ENCODE results near the gene SHFL.

Gene SHFL

DNA sequence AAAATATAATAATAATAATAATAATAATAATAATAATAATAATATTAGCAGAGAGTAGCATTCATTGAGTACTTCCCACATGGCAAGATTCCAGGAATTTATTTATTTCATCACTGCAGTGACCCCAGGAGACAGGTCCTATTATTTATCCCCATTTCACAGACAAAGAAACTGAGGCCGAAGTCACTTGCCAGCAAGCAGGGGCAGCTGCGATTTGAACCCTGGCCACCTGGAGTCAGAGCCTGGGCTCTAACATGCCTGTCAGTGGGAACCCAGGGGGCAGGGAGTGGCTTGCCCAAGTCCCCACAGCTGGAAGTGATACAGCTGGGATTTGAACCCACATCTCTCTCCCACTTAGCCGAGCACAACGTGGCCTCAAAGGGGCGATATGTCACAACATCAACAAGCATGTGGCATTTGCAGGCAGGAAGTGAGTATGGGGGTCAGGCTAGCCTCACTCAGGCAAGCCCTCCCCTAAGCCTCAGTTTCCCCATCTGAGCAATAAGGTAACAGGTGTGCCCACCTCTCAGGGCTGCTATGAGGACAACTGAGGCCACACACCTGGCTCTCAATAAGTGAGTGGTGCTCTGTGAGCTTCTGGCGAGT, 2.9 kb downstream of the SHFL start:
- DNase-seq, result no peak

DNA sequence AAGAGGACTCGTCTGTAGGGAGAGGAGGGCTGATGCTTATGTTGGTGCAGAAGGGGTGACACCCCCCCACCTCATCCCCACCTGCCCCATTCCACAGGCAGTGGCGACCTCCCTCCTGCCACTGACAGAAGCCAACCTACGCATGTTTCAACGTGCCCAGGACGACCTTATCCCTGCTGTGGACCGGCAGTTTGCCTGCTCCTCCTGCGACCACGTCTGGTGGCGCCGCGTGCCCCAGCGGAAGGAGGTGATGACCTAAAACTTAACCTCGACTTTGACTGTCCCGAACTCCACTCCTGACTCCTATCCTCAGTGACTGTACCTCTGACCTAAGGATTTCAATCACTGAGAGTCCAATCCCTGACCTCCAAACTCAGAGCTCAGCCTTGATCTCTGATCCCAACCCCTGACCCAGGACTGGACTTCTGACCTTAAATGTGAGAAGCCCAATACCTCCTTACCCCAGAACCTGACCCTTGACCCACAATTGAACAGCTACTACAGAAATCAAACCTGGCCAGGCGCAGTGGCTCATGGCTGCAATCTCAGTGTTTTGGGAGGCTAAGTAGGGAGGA, 3.8 kb downstream of the SHFL start:
- no peak for DNase-seq

GRCh38 chr19:10091370-10091687, 5.2 kb downstream of the SHFL start:
- DNase-seq, result no peak

GRCh38 chr19:10091895-10092641, 6.0 kb downstream of the SHFL start:
- no peak for DNase-seq

- DNase-seq, result no peak
Measured at GRCh38 chr19:10092648-10093294, 6.7 kb downstream of the SHFL start.

GRCh38 chr19:10093295-10094186, 7.4 kb downstream of the SHFL start:
- DNase-seq, result no peak

GRCh38 chr19:10095622-10095947, 9.5 kb downstream of the SHFL start:
- DNase-seq, result no peak

DNA sequence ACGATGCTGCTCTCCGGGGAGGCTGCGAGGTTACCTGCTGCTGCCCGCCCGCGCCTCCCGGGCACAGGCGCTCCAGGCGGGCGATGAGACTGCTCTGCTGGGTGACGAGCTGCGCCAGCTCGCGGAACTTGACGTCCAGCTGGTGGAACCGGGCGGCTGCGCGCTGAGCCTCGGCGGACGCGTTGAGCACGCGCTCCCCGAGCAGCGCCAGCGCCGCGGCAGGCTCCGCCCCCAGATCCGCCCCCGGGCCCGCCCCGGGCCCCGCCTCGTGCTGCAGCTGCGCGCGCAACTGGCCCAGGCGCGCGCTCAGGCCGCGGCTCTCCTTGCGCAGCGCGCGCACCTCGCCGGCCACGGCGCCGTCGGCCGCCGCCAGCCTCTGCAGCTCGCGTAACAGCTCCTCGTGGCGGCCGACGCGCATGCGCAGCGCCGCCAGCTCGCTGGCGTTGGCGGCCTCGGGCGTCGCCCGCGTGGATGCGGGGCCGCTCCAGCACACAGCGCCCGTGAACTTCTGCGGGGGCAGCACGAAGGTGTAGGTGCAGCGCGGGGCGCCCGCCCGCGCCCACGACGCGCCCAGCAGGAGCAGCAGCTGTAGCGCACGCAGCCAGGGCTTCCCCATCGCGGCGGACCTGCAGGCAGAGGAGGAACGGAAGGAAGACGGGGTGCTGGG, 10.0 kb downstream of the SHFL start:
- peak; percentile 84 for DNase-seq

- peak; percentile 73 for DNase-seq
Measured at GRCh38 chr19:10096615-10096963, 10.5 kb downstream of the SHFL start.

DNA sequence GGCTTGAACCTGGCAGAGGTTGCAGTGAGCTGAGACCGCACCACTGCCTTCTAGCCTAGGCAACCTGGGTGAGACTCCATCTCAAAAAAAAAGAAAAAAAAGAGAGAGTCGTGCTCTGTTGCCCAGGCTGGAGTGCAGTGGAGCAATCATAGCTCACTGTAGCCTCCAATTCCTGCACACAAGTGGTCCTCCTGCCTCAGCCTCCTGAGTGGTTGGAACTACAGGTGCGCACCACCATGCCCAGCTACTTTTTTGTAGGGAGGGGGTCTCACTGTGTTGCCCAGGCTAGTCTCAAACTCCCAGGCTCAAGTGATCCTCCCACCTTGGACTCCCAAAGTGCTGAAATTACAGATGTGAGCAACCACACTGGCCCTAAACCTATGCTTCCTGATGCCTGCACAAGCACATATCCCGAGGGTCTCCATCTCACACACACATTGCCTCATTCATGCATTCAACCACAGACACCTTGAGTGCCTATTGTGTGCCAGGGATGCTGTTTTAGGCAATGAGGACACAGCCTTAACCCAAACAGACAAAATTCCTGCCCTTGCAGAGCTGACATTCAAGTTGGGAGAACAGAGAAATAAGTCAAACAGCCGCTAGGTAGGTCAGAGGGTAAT, 14.2 kb downstream of the SHFL start:
- no peak for DNase-seq

DNA sequence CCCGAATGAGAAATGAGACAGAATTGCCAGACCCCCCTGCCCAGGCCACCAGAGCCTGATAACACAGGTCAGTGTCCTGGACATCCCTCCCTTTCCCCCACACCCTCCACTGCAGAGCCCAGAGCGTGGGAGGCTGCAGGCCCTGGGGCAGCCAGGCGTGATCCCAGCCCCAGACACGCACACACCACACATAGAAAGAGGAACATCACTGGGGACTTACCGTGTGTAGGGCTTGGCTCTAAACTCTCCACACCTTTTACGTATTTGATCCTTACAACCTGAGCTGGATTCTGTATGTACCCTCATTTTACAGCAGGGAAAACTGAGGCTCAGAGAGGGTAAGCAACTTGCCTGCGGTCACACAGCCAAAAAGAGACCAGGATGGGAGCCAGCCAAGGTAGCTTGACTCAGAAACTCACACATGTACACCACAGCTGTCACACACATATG, 16.7 kb downstream of the SHFL start:
- DNase-seq, result no peak

GRCh38 chr19:10104130-10104513, 18.0 kb downstream of the SHFL start:
- no peak for DNase-seq

GRCh38 chr19:10104665-10105508, 18.8 kb downstream of the SHFL start:
- no peak for DNase-seq

DNA sequence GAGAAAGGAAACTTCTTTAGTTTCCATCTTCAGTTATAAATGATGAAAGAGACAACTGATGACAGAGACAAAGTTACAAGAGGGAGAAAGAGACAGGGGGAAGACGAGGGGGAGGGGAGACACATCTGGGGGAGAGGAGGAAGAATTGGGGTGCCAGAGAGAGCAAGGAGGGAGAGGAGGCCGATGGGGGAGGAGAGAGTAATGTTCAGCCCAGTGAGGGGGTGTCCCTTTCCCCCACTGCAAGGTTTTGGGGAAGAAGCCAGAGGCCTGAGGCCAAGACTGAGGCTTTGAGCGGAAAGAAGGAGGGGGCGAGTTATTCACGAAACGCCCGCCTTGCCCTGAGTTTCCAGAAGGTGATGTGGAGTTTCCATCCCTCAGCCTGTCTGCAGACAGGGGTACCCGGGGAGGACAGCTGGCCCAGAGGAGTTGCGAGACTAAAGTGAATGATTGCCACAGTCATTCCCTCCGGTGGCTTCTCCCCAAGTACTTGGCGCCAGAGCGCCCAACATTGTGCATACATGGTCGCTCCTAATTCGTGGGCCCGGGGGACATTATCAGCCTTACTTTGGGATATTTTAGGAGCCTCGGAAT, 19.5 kb downstream of the SHFL start:
- no peak for DNase-seq

DNA sequence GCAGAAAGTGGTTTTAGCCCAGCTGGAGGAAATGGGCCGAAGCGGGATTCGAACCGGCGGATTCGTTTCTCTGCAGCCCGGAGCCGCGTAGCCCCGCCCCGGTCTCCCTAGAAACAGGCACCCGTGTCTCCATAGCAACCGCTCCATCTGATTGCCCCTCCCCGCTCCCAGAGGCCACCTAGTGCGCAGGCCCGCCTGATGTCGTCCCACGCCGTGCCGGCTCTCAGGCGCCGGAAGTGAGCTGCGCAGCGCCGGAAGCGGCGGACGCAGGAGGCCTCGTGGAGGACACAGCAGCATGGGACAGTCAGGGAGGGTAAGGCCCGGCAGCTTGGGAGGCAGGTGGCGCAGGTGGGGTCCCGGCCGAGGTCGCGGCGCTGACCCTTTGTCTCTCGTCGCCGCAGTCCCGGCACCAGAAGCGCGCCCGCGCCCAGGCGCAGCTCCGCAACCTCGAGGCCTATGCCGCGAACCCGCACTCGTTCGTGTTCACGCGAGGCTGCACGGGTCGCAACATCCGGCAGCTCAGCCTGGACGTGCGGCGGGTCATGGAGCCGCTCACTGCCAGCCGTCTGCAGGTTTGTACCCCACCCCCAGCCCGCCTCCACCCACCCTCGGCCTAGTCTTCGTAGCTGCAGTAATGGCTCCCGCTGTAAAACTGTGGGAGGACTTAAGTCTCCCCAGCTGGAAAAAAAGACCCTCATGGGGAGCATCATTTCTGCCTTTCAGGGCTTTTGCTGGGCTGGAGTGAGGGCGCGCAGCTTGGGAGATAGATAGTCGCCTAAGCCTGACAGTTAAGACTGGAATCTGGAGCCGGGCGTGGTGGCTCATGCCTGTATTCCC, 20.2 kb downstream of the SHFL start, which contains the start of gene PPAN:
Gene PPAN (plus strand): TSS at position 263 of the 837 bp plus-strand sequence. CDS start 33 bp downstream, at position 296.
- DNase-seq, result peak; percentile 96

- no peak for DNase-seq
Measured at GRCh38 chr19:10107254-10107653, 21.1 kb downstream of the SHFL start.

GRCh38 chr19:10107817-10108367, 21.8 kb downstream of the SHFL start:
- DNase-seq, result no peak

- no peak for DNase-seq
Measured at GRCh38 chr19:10109528-10109927, 23.4 kb downstream of the SHFL start.

Data from DMS79 treated with DMSO at 0.1 percent for 48 hours (cell line).